PC-3 (cell line): ENCODE results near the gene CACNA1B. TPM values are rescaled to one million over a fixed set of nuclear protein-coding genes. Genes with fewer than 3 reads are reported as not detected.

Experiments
- ATAC-seq: fragments of 200-7000 bp; cut with Tn5 transposase; 2 replicates; pipeline ENCODE4 v1.9.1; 2020; ENCODE audit warnings: mild to moderate bottlenecking, moderate library complexity
- BruUV-seq: library from RNA; stranded (reverse); fragments of 400-500 nt; replicated peaks from 2 replicates; lab custom pipeline; 2021; lab: Mats Ljungman, UMichigan
- CTCF ChIA-PET: fragments of 300-600 bp; sonication (Branson Sonifier 250); formaldehyde crosslinking; loops from one replicate; lab custom pipeline; 2022; ENCODE audit warnings: antibody characterized with exemption; lab: Charles Lee
- POLR2A ChIA-PET: fragments of 300-600 bp; sonication (Branson Sonifier 250); formaldehyde crosslinking; loops from one replicate; lab custom pipeline; 2022; ENCODE audit warnings: antibody characterized with exemption; ENCODE audit not compliant: unreplicated experiment; lab: Charles Lee
- DNase-seq: peaks from one replicate; pipeline ENCODE4 v3.0.0-alpha.2; 2015
- H2AFZ ChIP-seq: fragments of 300-600 bp; sonication (generic); 2 replicates; pipeline ENCODE4 v1.6.0; 2016; ENCODE audit warnings: antibody characterized with exemption, low read length
- H3F3A ChIP-seq: fragments of 300-600 bp; sonication (generic); one replicate; pipeline ENCODE4 v1.6.0; 2017; ENCODE audit warnings: antibody characterized with exemption, low read length, control low read depth, mild to moderate bottlenecking; ENCODE audit not compliant: unreplicated experiment
- H3K27ac ChIP-seq: fragments of 300-600 bp; sonication (generic); 2 replicates; pipeline ENCODE4 v1.5.1; 2016; ENCODE audit warnings: mild to moderate bottlenecking, low read length
- H3K27me3 ChIP-seq: fragments of 300-600 bp; sonication (generic); 2 replicates; pipeline ENCODE4 v1.6.1; 2016; ENCODE audit warnings: low read length, mixed read lengths
- H3K36me3 ChIP-seq: fragments of 300-600 bp; sonication (generic); 2 replicates; pipeline ENCODE4 v1.6.1; 2016; ENCODE audit warnings: low read depth, mixed run types, low read length, mixed read lengths
- H3K4me1 ChIP-seq: fragments of 300-600 bp; sonication (generic); 2 replicates; pipeline ENCODE4 v1.5.1; 2016; ENCODE audit warnings: low read length; ENCODE audit not compliant: insufficient read depth
- H3K4me2 ChIP-seq: fragments of 300-600 bp; sonication (generic); 2 replicates; pipeline ENCODE4 v1.6.0; 2016; ENCODE audit warnings: low read length
- H3K4me3 ChIP-seq: fragments of 300-600 bp; sonication (generic); 2 replicates; pipeline ENCODE4 v1.5.1; 2016; ENCODE audit warnings: mild to moderate bottlenecking, low read length, mixed read lengths
- H3K79me2 ChIP-seq: fragments of 300-600 bp; sonication (generic); 2 replicates; pipeline ENCODE4 v1.6.1; 2017; ENCODE audit warnings: low read length, mixed read lengths
- H3K9ac ChIP-seq: fragments of 300-600 bp; sonication (generic); 2 replicates; pipeline ENCODE4 v1.6.0; 2016; ENCODE audit warnings: mild to moderate bottlenecking, low read length
- H3K9me2 ChIP-seq: fragments of 300-600 bp; sonication (generic); replicated peaks from 2 replicates; pipeline ENCODE4 v1.6.1; 2016; ENCODE audit warnings: mixed run types, low read length, mixed read lengths
- H3K9me3 ChIP-seq: fragments of 300-600 bp; sonication (generic); 2 replicates; pipeline ENCODE4 v1.6.1; 2016; ENCODE audit warnings: low read length, mixed read lengths
- H4K20me1 ChIP-seq: fragments of 300-600 bp; sonication (generic); 2 replicates; pipeline ENCODE4 v1.6.1; 2016; ENCODE audit warnings: low read length, mixed read lengths
- CTCF ChIP-seq: fragments of 300-600 bp; sonication (generic); conservative IDR thresholded peaks from 2 replicates; pipeline ENCODE4 v1.5.1; 2017; ENCODE audit warnings: antibody characterized with exemption, low read depth, mild to moderate bottlenecking, low read length
- EZH2 ChIP-seq: fragments of 300-600 bp; sonication (generic); IDR thresholded peaks from one replicate; pipeline ENCODE4 v1.6.1; 2017; ENCODE audit warnings: antibody characterized with exemption, mild to moderate bottlenecking, low read length; ENCODE audit not compliant: unreplicated experiment
- EZH2phosphoT487 ChIP-seq: fragments of 300-600 bp; sonication (generic); IDR thresholded peaks from 2 replicates; pipeline ENCODE4 v1.6.1; 2018; ENCODE audit warnings: mild to moderate bottlenecking, antibody characterized with exemption, low read length, borderline replicate concordance
- intact Hi-C: fragments of 100-400 bp; cut with micrococcal nuclease; formaldehyde crosslinking; loops from 2 replicates; pipeline ENCODE4 v1.9.0; 2023
- total RNA-seq: library from RNA; depleted of rRNA; stranded (reverse); fragments of >200 nt; gene quantifications from 2 replicates; pipeline ENCODE4 v1.2.3, GENCODE V29; 2014

CACNA1B gene
- total RNA-seq, 1 experiment from 2014 or later, result not detected

- H3K36me3 ChIP-seq, result no peaks in the 10 kb centered on the region
- ATAC-seq (no peak), DNase-seq (no peak)
- no peaks in the 10 kb centered on the region for H3K79me2 ChIP-seq
- H3K27me3 ChIP-seq, result 0 out of 2 replicates have a peak, but pooled peaks cover 5% of the 10 kb centered on the region
- H3K4me2 ChIP-seq, result no peak overlapping the region
- TF ChIP-seq EZH2 (no peak), EZH2phosphoT487 (no peak), CTCF (no peak)
- no peaks in the 10 kb centered on the region for H3K9me2 ChIP-seq
- BruUV-seq, result no TSS peak
- H3K4me1 ChIP-seq, result no peaks in the 10 kb centered on the region
- H3K27ac ChIP-seq, result no peak overlapping the region
- no peaks in the 10 kb centered on the region for H4K20me1 ChIP-seq
- ChIA-PET CTCF (no interaction called here), POLR2A (no interaction called here)
- H2AFZ ChIP-seq, result no peak overlapping the region
- H3K9ac ChIP-seq, result no peak overlapping the region
- no peaks in the 10 kb centered on the region for H3F3A ChIP-seq
- H3K4me3 ChIP-seq, result no peak overlapping the region
- no peaks in the 10 kb centered on the region for H3K9me3 ChIP-seq
- intact Hi-C loops, result no loop called here
These were observed 243.2 kb downstream of the CACNA1B start for GRCh38 chr9:138120511-138121437.

DNA sequence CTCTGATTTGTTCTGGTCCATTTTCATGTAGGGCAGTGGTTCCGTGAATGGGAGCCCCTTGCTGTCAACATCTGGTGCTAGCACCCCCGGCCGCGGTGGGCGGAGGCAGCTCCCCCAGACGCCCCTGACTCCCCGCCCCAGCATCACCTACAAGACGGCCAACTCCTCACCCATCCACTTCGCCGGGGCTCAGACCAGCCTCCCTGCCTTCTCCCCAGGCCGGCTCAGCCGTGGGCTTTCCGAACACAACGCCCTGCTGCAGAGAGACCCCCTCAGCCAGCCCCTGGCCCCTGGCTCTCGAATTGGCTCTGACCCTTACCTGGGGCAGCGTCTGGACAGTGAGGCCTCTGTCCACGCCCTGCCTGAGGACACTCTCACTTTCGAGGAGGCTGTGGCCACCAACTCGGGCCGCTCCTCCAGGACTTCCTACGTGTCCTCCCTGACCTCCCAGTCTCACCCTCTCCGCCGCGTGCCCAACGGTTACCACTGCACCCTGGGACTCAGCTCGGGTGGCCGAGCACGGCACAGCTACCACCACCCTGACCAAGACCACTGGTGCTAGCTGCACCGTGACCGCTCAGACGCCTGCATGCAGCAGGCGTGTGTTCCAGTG, 244.0 kb downstream of the CACNA1B start:
- BruUV-seq, result no TSS peak
- Histone ChIP-seq H3K4me3 (no peak overlapping the region), H3K4me1 (no peaks in the 10 kb centered on the region), H3K9me2 (no peaks in the 10 kb centered on the region), H3K4me2 (no peak overlapping the region), H4K20me1 (no peaks in the 10 kb centered on the region), H3K36me3 (no peaks in the 10 kb centered on the region), H3F3A (no peaks in the 10 kb centered on the region), H3K9me3 (no peaks in the 10 kb centered on the region), H3K9ac (no peak overlapping the region), H2AFZ (no peak overlapping the region), H3K27ac (no peak overlapping the region), H3K79me2 (no peaks in the 10 kb centered on the region), H3K27me3 (0 out of 2 replicates have a peak, but pooled peaks cover 5% of the 10 kb centered on the region)
- ATAC-seq (no peak), DNase-seq (no peak)
- TF ChIP-seq EZH2phosphoT487 (no peak), CTCF (no peak), EZH2 (no peak)
- intact Hi-C loops, result no loop called here
- POLR2A ChIA-PET, result no interaction called here
- CTCF ChIA-PET, result no interaction called here
